Right forelimb (tissue), 1 donor: ENCODE data around the gene MIPOL1.
"Not testable (repeated sequence)": the region's sequence is repeated elsewhere in the genome, so short reads cannot be mapped to it uniquely, and the experiment has no call there.

Experiments
- DNase-seq: peaks from one replicate; pipeline ENCODE4 v3.0.0-alpha.2; 2018

The MIPOL1 gene

GRCh38 chr14:37469650-37470049, 271.9 kb downstream of the MIPOL1 start:
- DNase-seq, result no peak

DNA sequence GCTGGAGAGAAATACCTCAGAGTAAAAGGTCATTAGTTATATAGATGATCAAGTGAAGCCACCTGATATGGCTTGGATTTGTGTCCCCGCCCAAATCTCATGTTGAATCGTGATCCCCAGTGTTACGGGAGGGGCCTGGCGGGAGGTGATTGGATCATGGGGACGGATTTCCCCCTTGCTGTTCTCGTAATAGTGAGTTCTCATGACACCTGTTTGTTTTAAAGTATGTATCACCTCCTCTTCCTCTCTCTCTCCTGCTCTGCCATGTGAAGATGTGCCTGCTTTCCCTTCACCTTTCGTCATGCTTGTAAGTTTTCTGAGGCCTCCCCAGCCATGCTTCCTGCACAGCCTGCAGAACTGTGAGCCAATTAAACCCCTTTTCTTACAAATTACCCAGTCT, 272.5 kb downstream of the MIPOL1 start:
- DNase-seq, result no peak

GRCh38 chr14:37472906-37473305, 275.2 kb downstream of the MIPOL1 start:
- DNase-seq, result no peak

DNA sequence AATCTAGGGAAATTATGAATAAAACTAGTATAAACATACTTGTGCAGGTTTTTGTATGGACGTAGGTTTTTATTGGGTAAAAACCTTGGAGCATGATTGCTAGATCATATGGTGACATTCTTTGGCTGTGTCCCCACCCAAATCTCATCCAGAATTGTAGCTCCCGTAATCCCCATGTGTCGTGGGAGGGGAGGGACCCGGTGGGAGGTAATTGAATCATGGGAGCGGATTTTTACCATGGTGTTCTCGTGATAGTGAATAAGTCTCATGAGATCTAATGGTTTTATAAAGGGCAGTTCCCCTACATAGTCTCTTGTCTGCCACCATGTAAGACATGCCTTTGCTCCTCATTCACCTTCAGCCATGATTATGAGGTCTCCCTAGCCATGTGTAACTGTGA, 276.5 kb downstream of the MIPOL1 start:
- no peak for DNase-seq

DNA sequence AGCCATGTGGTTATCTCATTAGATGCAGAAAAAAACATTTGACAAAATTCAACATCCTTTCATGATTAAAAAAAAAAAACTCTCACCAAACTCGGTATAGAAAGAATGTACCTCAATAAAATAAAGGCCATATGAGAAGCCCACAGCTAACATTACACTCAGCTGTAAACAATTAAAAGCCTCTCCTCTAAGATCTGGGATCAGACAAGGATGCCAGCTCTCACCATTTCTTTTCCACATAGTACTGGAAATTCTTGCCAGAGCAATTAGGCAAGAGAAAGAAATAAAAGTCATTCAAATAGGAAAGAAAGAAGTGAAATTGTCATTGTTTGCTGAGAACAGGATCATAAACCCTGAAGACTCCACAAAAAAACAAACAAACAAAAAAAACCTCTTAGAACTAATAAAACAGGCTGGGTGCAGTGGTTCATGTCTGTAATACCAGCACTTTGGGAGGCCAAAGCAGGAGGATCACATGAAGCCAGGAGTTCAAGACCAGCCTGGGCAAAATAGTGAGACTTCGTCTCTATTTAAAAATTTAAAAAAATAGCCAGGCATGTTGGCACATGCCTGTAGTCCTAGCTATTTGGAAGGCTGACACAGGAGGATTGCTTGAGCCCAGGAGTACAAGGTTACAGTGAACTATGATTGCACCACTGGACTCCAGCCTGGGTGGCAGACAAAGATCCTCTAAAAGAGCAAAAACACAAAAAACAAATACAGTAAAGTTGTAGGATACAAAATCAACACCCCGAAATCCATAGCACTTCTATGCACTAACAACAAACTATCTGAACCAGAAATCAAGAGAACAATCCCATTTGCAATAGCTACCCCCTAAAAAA, 282.9 kb downstream of the MIPOL1 start:
- DNase-seq, result no peak

- no peak for DNase-seq
Measured at GRCh38 chr14:37482428-37482827, 284.7 kb downstream of the MIPOL1 start.

- no peak for DNase-seq
Measured at GRCh38 chr14:37483672-37484071, 285.9 kb downstream of the MIPOL1 start.

DNA sequence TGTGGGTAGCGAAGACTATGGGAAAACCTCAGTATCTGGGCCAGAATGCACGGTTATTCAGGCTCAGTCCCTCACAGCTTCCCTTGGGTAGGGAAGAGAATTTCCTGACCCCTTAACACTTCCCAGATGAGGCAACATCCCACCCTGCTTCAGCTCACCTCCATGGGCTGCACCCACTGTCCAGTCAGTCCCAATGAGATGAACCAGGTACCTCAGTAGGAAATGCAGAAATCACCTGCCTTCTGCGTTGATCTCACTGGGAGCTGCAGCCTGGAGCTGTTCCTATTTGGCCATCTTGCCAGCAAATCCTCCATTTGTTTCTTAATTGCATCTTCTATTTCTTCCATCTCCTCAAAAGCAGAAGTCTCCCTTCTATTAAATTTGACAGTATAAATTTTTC, 292.9 kb downstream of the MIPOL1 start:
- no peak for DNase-seq

DNA sequence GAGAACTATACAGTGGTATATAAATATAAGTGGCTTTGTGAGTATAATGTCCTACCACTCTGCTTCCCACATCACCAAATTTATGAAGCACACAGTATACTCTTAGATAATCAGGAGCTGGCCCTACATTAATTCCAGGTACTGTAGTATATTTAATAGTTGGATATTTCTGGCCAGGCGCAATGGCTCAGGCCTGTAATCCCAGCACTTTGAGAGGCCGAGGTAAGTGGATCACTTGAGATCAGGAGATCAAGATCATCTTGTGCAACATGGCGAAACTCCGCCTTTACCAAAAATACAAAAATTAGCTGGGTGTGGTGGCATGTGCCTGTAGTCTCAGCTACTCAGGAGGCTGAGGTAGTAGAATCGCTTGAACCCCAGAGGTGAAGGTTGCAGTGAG, 293.3 kb downstream of the MIPOL1 start:
- DNase-seq, result no peak

- no peak for DNase-seq
Measured at GRCh38 chr14:37493606-37494005, 295.9 kb downstream of the MIPOL1 start.

- DNase-seq, result no peak
Measured at GRCh38 chr14:37497422-37497821, 299.7 kb downstream of the MIPOL1 start.

- no peak for DNase-seq
Measured at GRCh38 chr14:37501877-37502276, 304.1 kb downstream of the MIPOL1 start.

DNA sequence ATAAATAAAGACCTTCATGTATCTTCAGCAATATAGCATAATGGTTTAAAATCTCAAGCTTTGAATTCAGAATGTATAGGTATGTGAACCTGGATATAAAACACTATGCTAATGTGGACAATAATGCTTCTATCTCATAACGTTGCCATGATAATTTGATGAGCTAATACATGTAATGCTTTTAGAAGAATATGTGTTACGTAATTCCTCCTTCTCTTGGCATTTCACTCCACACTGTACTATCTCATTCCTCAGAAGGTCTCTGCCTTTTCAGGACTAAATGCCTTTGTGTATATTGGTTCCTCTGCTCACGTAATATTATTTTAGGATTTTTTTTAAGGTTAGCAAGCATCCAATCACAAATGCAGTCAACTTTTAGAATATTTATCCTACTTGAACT, 310.8 kb downstream of the MIPOL1 start:
- DNase-seq, result no peak

- DNase-seq, result no peak
Measured at GRCh38 chr14:37512173-37512572, 314.4 kb downstream of the MIPOL1 start.

DNA sequence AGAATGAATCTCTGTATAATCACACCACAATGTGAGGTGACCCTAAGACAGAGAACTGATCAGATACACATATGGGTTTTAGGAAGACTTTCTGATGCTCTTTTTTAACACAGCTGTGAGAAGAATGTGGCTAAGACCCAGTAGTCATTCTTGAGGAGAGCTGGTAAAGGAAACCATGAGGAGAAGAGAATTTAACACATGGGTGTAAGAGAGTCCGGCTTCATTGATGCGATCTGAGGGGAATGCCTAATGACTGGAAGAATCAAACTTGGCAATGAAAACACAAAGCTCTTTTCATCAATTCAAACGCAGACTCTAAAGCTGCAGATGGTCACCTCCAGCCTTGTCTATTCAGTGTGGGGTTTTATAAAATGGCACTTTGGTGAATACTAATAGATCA, 318.0 kb downstream of the MIPOL1 start:
- no peak for DNase-seq

DNA sequence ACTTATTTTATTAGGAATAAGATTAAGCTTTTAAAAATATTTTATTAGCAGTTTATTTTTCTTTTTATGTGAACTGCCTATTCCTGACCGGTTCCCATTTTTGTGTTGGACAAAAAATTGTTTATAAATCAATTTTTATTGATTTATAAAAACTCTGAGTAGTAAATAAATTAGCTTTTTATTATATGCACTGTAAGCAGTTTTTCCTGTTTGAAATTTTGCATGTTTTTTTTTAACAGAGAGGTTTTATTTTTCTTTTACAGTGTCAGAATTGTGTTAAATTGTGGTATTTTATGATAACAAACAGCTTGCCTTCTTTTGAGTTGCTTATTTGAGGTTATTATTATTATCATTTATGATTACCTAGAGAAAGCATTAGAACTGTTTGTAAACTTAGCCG, 329.3 kb downstream of the MIPOL1 start:
- DNase-seq, result no peak

DNA sequence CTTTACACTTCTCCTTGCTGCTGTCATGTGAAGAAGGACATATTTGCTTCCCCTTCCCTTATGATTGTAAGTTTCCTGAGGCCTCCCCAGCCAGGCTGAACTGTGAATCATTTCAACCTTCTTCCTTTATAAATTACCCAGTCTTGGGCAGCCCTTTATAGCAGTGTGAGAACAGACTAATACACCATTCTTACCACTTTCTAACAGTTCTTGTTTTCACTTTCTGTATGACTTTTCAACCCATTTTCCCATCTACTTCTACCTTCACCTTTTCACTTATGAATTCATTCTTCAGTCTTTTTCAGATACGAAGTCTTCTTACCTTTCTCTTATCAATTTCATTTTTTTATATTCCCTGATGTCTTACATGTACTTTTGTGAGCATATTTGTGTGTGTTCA, 342.3 kb downstream of the MIPOL1 start:
- no peak for DNase-seq

DNA sequence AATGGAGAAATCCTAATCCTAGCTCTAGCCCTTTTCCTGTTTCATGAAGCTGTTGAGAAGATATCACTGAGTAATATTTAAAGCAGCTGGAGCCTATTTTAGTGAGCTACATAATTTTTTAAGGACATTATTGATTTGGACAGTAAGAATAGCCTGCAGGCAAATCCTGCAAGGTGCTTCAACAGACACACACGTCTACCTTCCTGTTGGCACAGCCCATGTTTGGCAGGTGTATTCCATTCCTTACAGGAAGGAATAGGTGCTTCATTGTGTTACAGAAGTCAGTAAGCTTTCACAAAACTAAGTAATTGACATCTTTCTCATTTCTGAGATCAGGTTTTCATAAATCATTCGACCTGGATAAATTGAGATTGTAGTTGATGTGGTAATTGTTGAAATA, 346.7 kb downstream of the MIPOL1 start:
- DNase-seq, result no peak

DNA sequence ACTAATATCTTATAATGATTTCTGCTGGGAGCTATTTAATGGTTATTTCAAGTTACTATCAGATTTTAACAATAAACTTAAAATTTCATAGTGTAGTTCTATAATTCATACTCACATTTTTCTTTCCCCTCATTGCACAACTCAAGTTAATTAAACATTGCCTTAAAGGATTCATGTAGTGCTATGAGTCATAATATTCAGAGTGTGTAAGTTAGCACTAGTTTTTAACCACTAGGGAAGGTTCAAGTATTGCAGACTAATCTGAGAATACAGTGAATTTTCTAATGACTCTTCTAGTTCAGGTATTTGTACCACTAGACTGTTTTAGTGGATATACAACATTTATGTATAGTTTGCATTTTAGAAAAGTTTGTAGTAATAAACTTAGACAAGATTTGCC, 347.4 kb downstream of the MIPOL1 start:
- DNase-seq, result no peak

- DNase-seq, result no peak
Measured at GRCh38 chr14:37546621-37547447, 349.1 kb downstream of the MIPOL1 start.

DNA sequence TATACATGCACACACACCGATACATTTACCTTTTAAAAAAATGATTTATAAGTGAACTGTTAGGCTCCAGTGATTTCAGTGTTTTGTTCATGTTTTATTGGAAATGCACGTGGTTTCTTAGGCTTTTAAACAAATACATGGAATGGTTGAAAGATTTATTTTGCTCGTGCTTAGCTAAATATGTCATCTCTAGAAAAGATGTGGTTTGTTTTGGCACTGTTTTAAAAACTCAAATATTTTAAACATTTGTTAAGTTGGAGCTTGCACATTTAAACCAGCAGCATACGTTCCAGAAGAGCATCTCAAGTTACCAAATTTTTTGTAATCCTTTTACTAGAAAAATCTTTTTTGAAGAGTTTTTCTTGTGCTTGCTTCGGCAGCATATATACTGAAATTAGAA, 352.8 kb downstream of the MIPOL1 start:
- DNase-seq, result no peak

- DNase-seq, result no peak
Measured at GRCh38 chr14:37551119-37551518, 353.4 kb downstream of the MIPOL1 start.

GRCh38 chr14:37553935-37554550, 356.3 kb downstream of the MIPOL1 start:
- no peak for DNase-seq

DNA sequence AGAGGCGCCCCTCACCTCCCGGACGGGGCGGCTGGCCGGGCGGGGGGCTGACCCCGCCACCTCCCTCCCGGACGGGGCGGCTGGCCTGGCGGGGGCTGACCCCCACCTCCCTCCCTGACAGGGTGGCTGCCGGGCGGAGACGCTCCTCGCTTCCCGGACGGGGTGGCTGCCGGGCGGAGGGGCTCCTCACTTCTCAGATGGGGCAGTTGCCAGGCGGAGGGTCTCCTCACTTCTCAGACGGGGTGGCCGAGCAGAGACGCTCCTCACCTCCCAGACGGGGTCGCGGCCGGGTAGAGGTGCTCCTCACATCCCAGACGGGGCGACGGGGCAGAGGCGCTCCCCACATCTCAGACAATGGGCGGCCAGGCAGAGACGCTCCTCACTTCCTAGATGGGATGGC, 357.9 kb downstream of the MIPOL1 start:
- not testable (repeated sequence) for DNase-seq
